ENCODE measurements around the gene SPATA2L.
"Not testable (repeated sequence)": the region's sequence is repeated elsewhere in the genome, so short reads cannot be mapped to it uniquely, and the experiment has no call there.

Gene SPATA2L

GRCh38 chr16:89678258-89678657 is 23.2 kb downstream of the SPATA2L start:
- no peak for DNase-seq (ENCODE audit: extremely low read depth, low read depth)
- TF ChIP-seq CTCF (IDR thresholded peaks at IDR 0.05; ENCODE audit: low read depth, low read length): no peak

- TF ChIP-seq CTCF (IDR thresholded peaks at IDR 0.05; ENCODE audit: low read depth, low read length): no peak
- no peak for DNase-seq (ENCODE audit: extremely low read depth, low read depth)
Measured at GRCh38 chr16:89672177-89672941, 29.1 kb downstream of the SPATA2L start.

GRCh38 chr16:89671565-89671964 is 29.9 kb downstream of the SPATA2L start:
- DNase-seq (ENCODE audit: extremely low read depth, low read depth): not testable (repeated sequence)

- TF ChIP-seq CTCF (IDR thresholded peaks at IDR 0.05; ENCODE audit: low read depth, low read length): no peak
Measured at GRCh38 chr16:89670496-89671431, 30.7 kb downstream of the SPATA2L start.

GRCh38 chr16:89669755-89670154 is 31.8 kb downstream of the SPATA2L start:
- DNase-seq (ENCODE audit: extremely low read depth, low read depth): no peak
- TF ChIP-seq CTCF (IDR thresholded peaks at IDR 0.05; ENCODE audit: low read depth, low read length): no peak

More at GRCh38 chr16:89670496-89671431, 30.7 kb downstream of the SPATA2L start:
- no peak for DNase-seq (ENCODE audit: extremely low read depth, low read depth)

GRCh38 chr16:89668790-89669158 is 32.7 kb downstream of the SPATA2L start:
- TF ChIP-seq CTCF (IDR thresholded peaks at IDR 0.05; ENCODE audit: low read depth, low read length): no peak
- no peak for DNase-seq (ENCODE audit: extremely low read depth, low read depth)

GRCh38 chr16:89667633-89668032 is 33.9 kb downstream of the SPATA2L start:
- no peak for TF ChIP-seq CTCF (IDR thresholded peaks at IDR 0.05; ENCODE audit: low read depth, low read length)
- no peak for DNase-seq (ENCODE audit: extremely low read depth, low read depth)
